Kidney epithelial cell (primary cell): Measurements from ENCODE around the gene ZNF69. TPM values are rescaled to one million over a fixed set of nuclear protein-coding genes. Genes with fewer than 3 reads are reported as not detected.
"Not testable (repeated sequence)": the region's sequence is repeated elsewhere in the genome, so short reads cannot be mapped to it uniquely, and the experiment has no call there.

Experiments used
- DNase-seq: peaks from one replicate; pipeline ENCODE4 v3.0.0-alpha.2; 2010; ENCODE audit warnings: low read depth
- H3K27me3 ChIP-seq: 2 replicates; pipeline ENCODE4 v1.6.0; 2011; ENCODE audit warnings: low read length; ENCODE audit not compliant: control insufficient read depth, insufficient read depth
- H3K36me3 ChIP-seq: 2 replicates; pipeline ENCODE4 v1.5.1; 2011; ENCODE audit warnings: low read length; ENCODE audit not compliant: control insufficient read depth, insufficient read depth
- H3K4me3 ChIP-seq: 2 replicates; pipeline ENCODE4 v1.5.1; 2011; ENCODE audit warnings: low read depth, mild to moderate bottlenecking, control low read depth, low read length
- CTCF ChIP-seq: IDR thresholded peaks from 2 replicates; pipeline ENCODE4 v1.5.1; 2011; ENCODE audit warnings: mild to moderate bottlenecking, moderate library complexity, low read length, control low read depth, inconsistent platforms; ENCODE audit not compliant: insufficient read depth, poor library complexity, severe bottlenecking
- total RNA-seq: library from RNA; depleted of rRNA; stranded (reverse); fragments of >200 nt; gene quantifications from 2 replicates; pipeline ENCODE4 v1.2.3, GENCODE V29; 2015

ZNF69 gene
- total RNA-seq, 1 donor from 2014 or later, result 15.8 TPM

GRCh38 chr19:11872624-11873023 is 15.0 kb upstream of the ZNF69 start:
- no peak overlapping the region for H3K4me3 ChIP-seq
- no peak for TF ChIP-seq CTCF
- DNase-seq, result no peak
- no peaks in the 10 kb centered on the region for H3K36me3 ChIP-seq
- no peaks in the 10 kb centered on the region for H3K27me3 ChIP-seq

GRCh38 chr19:11873762-11874161 is 13.8 kb upstream of the ZNF69 start:
- TF ChIP-seq CTCF, result no peak
- no peak overlapping the region for H3K4me3 ChIP-seq
- H3K36me3 ChIP-seq, result no peaks in the 10 kb centered on the region
- H3K27me3 ChIP-seq, result no peaks in the 10 kb centered on the region
- DNase-seq, result no peak

- not testable (repeated sequence) for H3K4me3 ChIP-seq, DNase-seq, H3K36me3 ChIP-seq, H3K27me3 ChIP-seq
Observed at GRCh38 chr19:11879687-11880266, 7.8 kb upstream of the ZNF69 start.

GRCh38 chr19:11880598-11880997 is 7.0 kb upstream of the ZNF69 start:
- DNase-seq, result no peak
- no peaks in the 10 kb centered on the region for H3K36me3 ChIP-seq

GRCh38 chr19:11881151-11881800 is 6.3 kb upstream of the ZNF69 start:
- Histone ChIP-seq H3K4me3 (no peak overlapping the region), H3K36me3 (no peaks in the 10 kb centered on the region), H3K27me3 (no peaks in the 10 kb centered on the region)
- TF ChIP-seq CTCF, result peak; percentile 66
- no peak for DNase-seq

More at GRCh38 chr19:11880598-11880997, 7.0 kb upstream of the ZNF69 start:
- TF ChIP-seq CTCF, result no peak
- no peaks in the 10 kb centered on the region for H3K27me3 ChIP-seq
- no peak overlapping the region for H3K4me3 ChIP-seq

GRCh38 chr19:11882606-11883005 is 5.0 kb upstream of the ZNF69 start:
- DNase-seq, result no peak
- Histone ChIP-seq H3K27me3 (no peaks in the 10 kb centered on the region), H3K36me3 (no peaks in the 10 kb centered on the region), H3K4me3 (no peak overlapping the region)
- TF ChIP-seq CTCF, result no peak
